ENCODE results near the gene SCAF4.

Gene SCAF4, protein sequence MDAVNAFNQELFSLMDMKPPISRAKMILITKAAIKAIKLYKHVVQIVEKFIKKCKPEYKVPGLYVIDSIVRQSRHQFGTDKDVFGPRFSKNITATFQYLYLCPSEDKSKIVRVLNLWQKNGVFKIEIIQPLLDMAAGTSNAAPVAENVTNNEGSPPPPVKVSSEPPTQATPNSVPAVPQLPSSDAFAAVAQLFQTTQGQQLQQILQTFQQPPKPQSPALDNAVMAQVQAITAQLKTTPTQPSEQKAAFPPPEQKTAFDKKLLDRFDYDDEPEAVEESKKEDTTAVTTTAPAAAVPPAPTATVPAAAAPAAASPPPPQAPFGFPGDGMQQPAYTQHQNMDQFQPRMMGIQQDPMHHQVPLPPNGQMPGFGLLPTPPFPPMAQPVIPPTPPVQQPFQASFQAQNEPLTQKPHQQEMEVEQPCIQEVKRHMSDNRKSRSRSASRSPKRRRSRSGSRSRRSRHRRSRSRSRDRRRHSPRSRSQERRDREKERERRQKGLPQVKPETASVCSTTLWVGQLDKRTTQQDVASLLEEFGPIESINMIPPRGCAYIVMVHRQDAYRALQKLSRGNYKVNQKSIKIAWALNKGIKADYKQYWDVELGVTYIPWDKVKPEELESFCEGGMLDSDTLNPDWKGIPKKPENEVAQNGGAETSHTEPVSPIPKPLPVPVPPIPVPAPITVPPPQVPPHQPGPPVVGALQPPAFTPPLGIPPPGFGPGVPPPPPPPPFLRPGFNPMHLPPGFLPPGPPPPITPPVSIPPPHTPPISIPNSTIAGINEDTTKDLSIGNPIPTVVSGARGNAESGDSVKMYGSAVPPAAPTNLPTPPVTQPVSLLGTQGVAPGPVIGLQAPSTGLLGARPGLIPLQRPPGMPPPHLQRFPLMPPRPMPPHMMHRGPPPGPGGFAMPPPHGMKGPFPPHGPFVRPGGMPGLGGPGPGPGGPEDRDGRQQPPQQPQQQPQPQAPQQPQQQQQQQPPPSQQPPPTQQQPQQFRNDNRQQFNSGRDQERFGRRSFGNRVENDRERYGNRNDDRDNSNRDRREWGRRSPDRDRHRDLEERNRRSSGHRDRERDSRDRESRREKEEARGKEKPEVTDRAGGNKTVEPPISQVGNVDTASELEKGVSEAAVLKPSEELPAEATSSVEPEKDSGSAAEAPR

GRCh38 chr21:31731857-31732596, at the start of gene SCAF4:
SCAF4 (minus strand) TSS chr21:31732118; CDS start chr21:31731692, 426 bp downstream.
- no peak for DNase-seq (ENCODE audit: extremely low read depth, low read depth)
- TF ChIP-seq CTCF (IDR thresholded peaks at IDR 0.05; ENCODE audit: low read depth, low read length, missing control alignments), result no peak
- H3K4me3 ChIP-seq (replicated peaks; ENCODE audit: low read depth, low read length), result peak within 1 kb of the TSS; percentile 89

DNA sequence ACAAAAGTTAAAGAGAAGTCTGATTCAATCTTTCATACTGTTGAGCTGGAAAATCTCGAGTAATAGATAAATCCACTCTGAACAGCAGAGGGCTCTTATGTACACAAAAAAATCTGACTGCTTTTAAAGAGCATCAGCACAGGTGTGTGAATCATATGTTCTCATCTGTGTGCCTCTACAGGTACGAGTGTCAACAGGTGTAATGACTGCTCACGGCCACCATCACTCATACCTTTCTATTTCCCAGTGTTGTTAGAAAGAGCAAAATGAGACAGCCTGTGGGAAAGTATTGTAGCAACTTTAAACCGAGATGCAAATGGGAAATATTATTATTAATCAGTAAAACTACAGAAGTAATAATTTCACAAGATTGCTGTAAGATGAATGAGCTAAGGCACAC, 49.0 kb upstream of the SCAF4 start:
- no peak overlapping the region for H3K4me3 ChIP-seq (replicated peaks; ENCODE audit: low read depth, low read length)
- no peak for DNase-seq (ENCODE audit: extremely low read depth, low read depth)
- TF ChIP-seq CTCF (IDR thresholded peaks at IDR 0.05; ENCODE audit: low read depth, low read length, missing control alignments), result no peak

GRCh38 chr21:31778546-31778945, 46.6 kb upstream of the SCAF4 start:
- TF ChIP-seq CTCF (IDR thresholded peaks at IDR 0.05; ENCODE audit: low read depth, low read length, missing control alignments), result no peak
- DNase-seq (ENCODE audit: extremely low read depth, low read depth), result no peak

GRCh38 chr21:31777857-31778256, 45.9 kb upstream of the SCAF4 start:
- no peak overlapping the region for H3K4me3 ChIP-seq (replicated peaks; ENCODE audit: low read depth, low read length)
- TF ChIP-seq CTCF (IDR thresholded peaks at IDR 0.05; ENCODE audit: low read depth, low read length, missing control alignments), result no peak
- no peak for DNase-seq (ENCODE audit: extremely low read depth, low read depth)

More at GRCh38 chr21:31778546-31778945, 46.6 kb upstream of the SCAF4 start:
- no peak overlapping the region for H3K4me3 ChIP-seq (replicated peaks; ENCODE audit: low read depth, low read length)

GRCh38 chr21:31774031-31774430, 42.1 kb upstream of the SCAF4 start:
- no peak overlapping the region for H3K4me3 ChIP-seq (replicated peaks; ENCODE audit: low read depth, low read length)
- TF ChIP-seq CTCF (IDR thresholded peaks at IDR 0.05; ENCODE audit: low read depth, low read length, missing control alignments), result no peak

More at GRCh38 chr21:31774031-31774430, 42.1 kb upstream of the SCAF4 start:
- DNase-seq (ENCODE audit: extremely low read depth, low read depth), result no peak
